HepG2 (cell line): ENCODE data around the gene CLEC10A. TPM values are rescaled to one million over a fixed set of nuclear protein-coding genes. Genes with fewer than 3 reads are reported as not detected.
A peak's percentile ranks its signal among the peaks of the same experiment; 100 is the strongest.

Experiments
- ARID2 ChIP-seq: sonication (generic); formaldehyde crosslinking; IDR thresholded peaks from 2 replicates; pipeline ENCODE4 v1.8.1; 2022; ENCODE audit warnings: mild to moderate bottlenecking, missing genetic modification reagents, borderline replicate concordance
- ELF3 ChIP-seq: IDR thresholded peaks from 2 replicates; pipeline ENCODE4 v1.6.1; 2016; ENCODE audit warnings: missing genetic modification reagents, missing compliant biosample characterization
- GATAD2A ChIP-seq: IDR thresholded peaks from 2 replicates; pipeline ENCODE4 v1.6.1; 2016
- HOXA5 ChIP-seq: sonication (generic); formaldehyde crosslinking; IDR thresholded peaks from 2 replicates; pipeline ENCODE4 v1.4.0; 2020; ENCODE audit warnings: missing genetic modification reagents
- IRF9 ChIP-seq: sonication (generic); formaldehyde crosslinking; IDR thresholded peaks from 2 replicates; pipeline ENCODE4 v1.8.0; 2022; ENCODE audit warnings: missing genetic modification reagents, mild to moderate bottlenecking, borderline replicate concordance
- MYNN ChIP-seq: sonication (generic); formaldehyde crosslinking; IDR thresholded peaks from 2 replicates; pipeline ENCODE4 v1.4.0; 2020; ENCODE audit warnings: mild to moderate bottlenecking, low read depth, missing genetic modification reagents
- RERE ChIP-seq: IDR thresholded peaks from 2 replicates; pipeline ENCODE4 v1.6.1; 2016; ENCODE audit warnings: low read depth, missing genetic modification reagents, missing compliant biosample characterization
- TFAP4 ChIP-seq: sonication (generic); IDR thresholded peaks from 2 replicates; pipeline ENCODE4 v1.6.1; 2016; ENCODE audit warnings: low read depth, borderline replicate concordance
- YEATS4 ChIP-seq: sonication (generic); formaldehyde crosslinking; IDR thresholded peaks from 2 replicates; pipeline ENCODE4 v1.4.0; 2020; ENCODE audit warnings: missing genetic modification reagents, borderline replicate concordance
- ZBTB2 ChIP-seq: sonication (generic); formaldehyde crosslinking; IDR thresholded peaks from 2 replicates; pipeline ENCODE4 v1.8.0; 2022; ENCODE audit warnings: low read depth, missing genetic modification reagents
- ZBTB26 ChIP-seq: IDR thresholded peaks from 2 replicates; pipeline ENCODE4 v1.6.1; 2016; ENCODE audit warnings: missing compliant biosample characterization, missing genetic modification reagents, borderline replicate concordance
- ZNF629 ChIP-seq: sonication (generic); formaldehyde crosslinking; conservative IDR thresholded peaks from 2 replicates; pipeline ENCODE4 v1.5.0; 2020; ENCODE audit warnings: missing genetic modification reagents
- ZNF747 ChIP-seq: sonication (generic); formaldehyde crosslinking; IDR thresholded peaks from 2 replicates; pipeline ENCODE4 v1.8.1; 2023; ENCODE audit warnings: missing genetic modification reagents, mild to moderate bottlenecking, borderline replicate concordance
- ZNF761 ChIP-seq: sonication (generic); formaldehyde crosslinking; conservative IDR thresholded peaks from 2 replicates; pipeline ENCODE4 v1.4.0; 2020; ENCODE audit warnings: mild to moderate bottlenecking, missing genetic modification reagents
- ZNF777 ChIP-seq: sonication (generic); formaldehyde crosslinking; IDR thresholded peaks from 2 replicates; pipeline ENCODE4 v1.4.0; 2020; ENCODE audit warnings: missing genetic modification reagents
- ZSCAN12 ChIP-seq: sonication (generic); formaldehyde crosslinking; IDR thresholded peaks from 2 replicates; pipeline ENCODE4 v1.9.0; 2021; ENCODE audit warnings: mild to moderate bottlenecking, missing genetic modification reagents
- ZSCAN20 ChIP-seq: sonication (generic); formaldehyde crosslinking; IDR thresholded peaks from 2 replicates; pipeline ENCODE4 v1.4.0; 2020; ENCODE audit warnings: missing genetic modification reagents, mild to moderate bottlenecking, borderline replicate concordance
- polyA plus RNA-seq, 8 experiments: library from polyadenylated mRNA; depleted of rRNA in 3 of 8; stranded (reverse) in 7 of 8; unstranded in 1 of 8; fragments of >200 nt; fragmentation: Illumina TruSeq in 4 of 8; extraction: Trizol in 4 of 8; gene quantifications; 2 replicates each; pipeline versions ENCODE4 v1.2.1 to v1.2.3, GENCODE V29; 2011 to 2016; ENCODE audit warnings: low read depth in 4 of 8, missing spikeins in 1 of 8, mixed read lengths in 1 of 8; ENCODE audit not compliant: insufficient read depth in 1 of 8
- total RNA-seq, 5 experiments: library from RNA; depleted of rRNA; stranded (reverse); fragments of >200 nt; fragmentation: Illumina TruSeq; extraction: Trizol; gene quantifications; 2 replicates each; pipeline ENCODE4 v1.2.3, GENCODE V29; 2016; ENCODE audit warnings: low read depth in 1 of 5

Gene CLEC10A
- total and polyA plus RNA-seq, 2 of the 13 experiments (the other 11 are each of a cell fraction or from before 2014, with no cell fraction given): 0.33 TPM; not detected in 1

- peak; percentile 74; the same call in 1 of the 2 replicates for TF ChIP-seq ZNF761 (CRISPR knock-in tag)
- TF ChIP-seq YEATS4 (CRISPR knock-in tag): peak; percentile 56; the same call in 1 of the 2 replicates
- peak; percentile 53; the same call in 1 of the 2 replicates for TF ChIP-seq RERE (CRISPR knock-in tag)
- 0 out of 2 replicates have a peak, but pooled peaks have one; percentile 5 for TF ChIP-seq ZNF777 (CRISPR knock-in tag)
- TF ChIP-seq GATAD2A: peak; percentile 73
- TF ChIP-seq IRF9 (CRISPR knock-in tag): no peak; the same call in 1 of the 2 replicates
- TF ChIP-seq ELF3 (CRISPR knock-in tag): peak; percentile 54
- TF ChIP-seq ZBTB26 (CRISPR knock-in tag): no peak
- 0 out of 2 replicates have a peak, but pooled peaks have one; percentile 12 for TF ChIP-seq ZBTB2 (CRISPR knock-in tag)
- TF ChIP-seq ZNF629: 0 out of 2 replicates have a peak, but pooled peaks have one; percentile 44
- TF ChIP-seq TFAP4: no peak
- TF ChIP-seq MYNN (CRISPR knock-in tag): 0 out of 2 replicates have a peak, but pooled peaks have one; percentile 11
- TF ChIP-seq HOXA5: peak; percentile 56; the same call in 1 of the 2 replicates
- TF ChIP-seq ZSCAN12: 0 out of 2 replicates have a peak, but pooled peaks have one; percentile 48
- TF ChIP-seq ZNF747 (CRISPR knock-in tag): peak; percentile 69; the same call in 1 of the 2 replicates
- 0 out of 2 replicates have a peak, but pooled peaks have one; percentile 64 for TF ChIP-seq ARID2 (CRISPR knock-in tag)
- TF ChIP-seq ZSCAN20: peak; percentile 49; the same call in 1 of the 2 replicates
Measured at GRCh38 chr17:7114875-7115614, 35.0 kb upstream of the CLEC10A start (continued).
